ENCODE results near the gene KCNMA1. TPM values are rescaled to one million over a fixed set of nuclear protein-coding genes. Genes with fewer than 3 reads are reported as not detected.

The KCNMA1 gene
- total RNA-seq, 2 experiments from 2014 or later: not detected

GRCh38 chr10:77566236-77566635, 71.4 kb downstream of the KCNMA1 start:
- H3K36me3 Mint-ChIP-seq: no peaks in the 10 kb centered on the region
- POLR2A ChIA-PET: no interaction called here
- H3K9me3 Mint-ChIP-seq: no peaks in the 10 kb centered on the region
- H3K27ac Mint-ChIP-seq: no peak overlapping the region
- intact Hi-C loops (cut with micrococcal nuclease): no loop called here
- H3K4me1 Mint-ChIP-seq (ENCODE audit: low read depth): no peaks in the 10 kb centered on the region
- H3K27me3 Mint-ChIP-seq: peaks cover 10% of the 10 kb centered on the region
- H3K4me3 Mint-ChIP-seq: no peak overlapping the region
- DNase-seq: no peak
- CTCF ChIA-PET: no interaction called here

GRCh38 chr10:77565590-77566023, 72.0 kb downstream of the KCNMA1 start:
- DNase-seq: no peak
- intact Hi-C loops (cut with micrococcal nuclease): no loop called here
- H3K27ac Mint-ChIP-seq: no peak overlapping the region

GRCh38 chr10:77564731-77565589, 72.6 kb downstream of the KCNMA1 start:
- Mint-ChIP-seq H3K4me3 (no peak overlapping the region), H3K27me3 (peaks cover 10% of the 10 kb centered on the region), H3K4me1 (ENCODE audit: low read depth) (no peaks in the 10 kb centered on the region), H3K9me3 (no peaks in the 10 kb centered on the region), H3K27ac (no peak overlapping the region), H3K36me3 (no peaks in the 10 kb centered on the region)
- CTCF ChIA-PET: no interaction called here
- POLR2A ChIA-PET: no interaction called here
- intact Hi-C loops (cut with micrococcal nuclease): no loop called here
- no peak for DNase-seq

More at GRCh38 chr10:77565590-77566023, 72.0 kb downstream of the KCNMA1 start:
- ChIA-PET POLR2A (no interaction called here), CTCF (no interaction called here)
- Mint-ChIP-seq H3K4me3 (no peak overlapping the region), H3K9me3 (no peaks in the 10 kb centered on the region), H3K27me3 (peaks cover 10% of the 10 kb centered on the region), H3K36me3 (no peaks in the 10 kb centered on the region), H3K4me1 (ENCODE audit: low read depth) (no peaks in the 10 kb centered on the region)

- no peaks in the 10 kb centered on the region for H3K36me3 Mint-ChIP-seq
- H3K4me1 Mint-ChIP-seq (ENCODE audit: low read depth): no peaks in the 10 kb centered on the region
- peaks cover 10% of the 10 kb centered on the region for H3K27me3 Mint-ChIP-seq
- no peak overlapping the region for H3K27ac Mint-ChIP-seq
- intact Hi-C loops (cut with micrococcal nuclease): no loop called here
- POLR2A ChIA-PET: no interaction called here
- H3K4me3 Mint-ChIP-seq: no peak overlapping the region
- CTCF ChIA-PET: no interaction called here
- H3K9me3 Mint-ChIP-seq: no peaks in the 10 kb centered on the region
- no peak for DNase-seq
Measured at GRCh38 chr10:77563638-77564270, 73.9 kb downstream of the KCNMA1 start.

- Mint-ChIP-seq H3K36me3 (no peaks in the 10 kb centered on the region), H3K4me3 (no peak overlapping the region), H3K9me3 (no peaks in the 10 kb centered on the region), H3K27ac (no peak overlapping the region), H3K4me1 (ENCODE audit: low read depth) (no peaks in the 10 kb centered on the region), H3K27me3 (peaks cover 10% of the 10 kb centered on the region)
- POLR2A ChIA-PET: no interaction called here
- no peak for DNase-seq
- CTCF ChIA-PET: no interaction called here
- intact Hi-C loops (cut with micrococcal nuclease): no loop called here
Measured at GRCh38 chr10:77562742-77563141, 74.9 kb downstream of the KCNMA1 start.

- intact Hi-C loops (cut with micrococcal nuclease): no loop called here
- Mint-ChIP-seq H3K27me3 (peaks cover 10% of the 10 kb centered on the region), H3K4me3 (no peak overlapping the region), H3K9me3 (no peaks in the 10 kb centered on the region), H3K36me3 (no peaks in the 10 kb centered on the region), H3K27ac (no peak overlapping the region), H3K4me1 (ENCODE audit: low read depth) (no peaks in the 10 kb centered on the region)
- ChIA-PET POLR2A (no interaction called here), CTCF (no interaction called here)
- DNase-seq: no peak
Measured at GRCh38 chr10:77561991-77562390, 75.6 kb downstream of the KCNMA1 start.

- intact Hi-C loops (cut with micrococcal nuclease): no loop called here
- no peak overlapping the region for H3K4me3 Mint-ChIP-seq
- DNase-seq: no peak
- no peaks in the 10 kb centered on the region for H3K4me1 Mint-ChIP-seq (ENCODE audit: low read depth)
- H3K27me3 Mint-ChIP-seq: peaks cover 8% of the 10 kb centered on the region
- no peaks in the 10 kb centered on the region for H3K36me3 Mint-ChIP-seq
- ChIA-PET POLR2A (no interaction called here), CTCF (no interaction called here)
- no peaks in the 10 kb centered on the region for H3K9me3 Mint-ChIP-seq
- H3K27ac Mint-ChIP-seq: no peak overlapping the region
Measured at GRCh38 chr10:77560471-77560870, 77.1 kb downstream of the KCNMA1 start.

GRCh38 chr10:77560052-77560451, 77.6 kb downstream of the KCNMA1 start:
- Mint-ChIP-seq H3K4me3 (no peak overlapping the region), H3K4me1 (ENCODE audit: low read depth) (no peaks in the 10 kb centered on the region), H3K9me3 (no peaks in the 10 kb centered on the region), H3K36me3 (no peaks in the 10 kb centered on the region), H3K27me3 (peaks cover 7% of the 10 kb centered on the region), H3K27ac (no peak overlapping the region)
- intact Hi-C loops (cut with micrococcal nuclease): no loop called here
- ChIA-PET CTCF (no interaction called here), POLR2A (no interaction called here)
- no peak for DNase-seq

- ChIA-PET POLR2A (no interaction called here), CTCF (no interaction called here)
- intact Hi-C loops (cut with micrococcal nuclease): no loop called here
Measured at GRCh38 chr10:77556990-77557601, 80.5 kb downstream of the KCNMA1 start.

GRCh38 chr10:77555591-77556212, 81.9 kb downstream of the KCNMA1 start:
- no peaks in the 10 kb centered on the region for H3K9me3 Mint-ChIP-seq
- ChIA-PET CTCF (no interaction called here), POLR2A (no interaction called here)
- DNase-seq: no peak
- H3K27me3 Mint-ChIP-seq: no peaks in the 10 kb centered on the region
- H3K36me3 Mint-ChIP-seq: no peaks in the 10 kb centered on the region
- H3K27ac Mint-ChIP-seq: no peak overlapping the region
- no peak overlapping the region for H3K4me3 Mint-ChIP-seq
- H3K4me1 Mint-ChIP-seq (ENCODE audit: low read depth): no peaks in the 10 kb centered on the region
- intact Hi-C loops (cut with micrococcal nuclease): no loop called here

More at GRCh38 chr10:77556990-77557601, 80.5 kb downstream of the KCNMA1 start:
- Mint-ChIP-seq H3K9me3 (no peaks in the 10 kb centered on the region), H3K36me3 (no peaks in the 10 kb centered on the region), H3K4me1 (ENCODE audit: low read depth) (no peaks in the 10 kb centered on the region), H3K27me3 (no peaks in the 10 kb centered on the region), H3K4me3 (no peak overlapping the region), H3K27ac (no peak overlapping the region)
- DNase-seq: no peak

- Mint-ChIP-seq H3K4me1 (ENCODE audit: low read depth) (no peaks in the 10 kb centered on the region), H3K27me3 (no peaks in the 10 kb centered on the region), H3K9me3 (no peaks in the 10 kb centered on the region), H3K27ac (no peak overlapping the region), H3K4me3 (no peak overlapping the region), H3K36me3 (no peaks in the 10 kb centered on the region)
- POLR2A ChIA-PET: no interaction called here
- CTCF ChIA-PET: no interaction called here
- DNase-seq: no peak
- intact Hi-C loops (cut with micrococcal nuclease): no loop called here
Measured at GRCh38 chr10:77554996-77555397, 82.6 kb downstream of the KCNMA1 start.

GRCh38 chr10:77553966-77554365, 83.6 kb downstream of the KCNMA1 start:
- Mint-ChIP-seq H3K9me3 (no peaks in the 10 kb centered on the region), H3K36me3 (no peaks in the 10 kb centered on the region), H3K4me3 (no peak overlapping the region), H3K27me3 (no peaks in the 10 kb centered on the region), H3K4me1 (ENCODE audit: low read depth) (no peaks in the 10 kb centered on the region), H3K27ac (no peak overlapping the region)
- ChIA-PET CTCF (interaction anchor here (0.6 kb wide), 1 partner anchor 10 kb away, joined by 3 read pairs; no protein-coding TSS in a partner anchor), POLR2A (no interaction called here)
- DNase-seq: no peak
- intact Hi-C loops (cut with micrococcal nuclease): no loop called here

Measured in activated CD4-positive, alpha-beta memory T cell treated with anti-CD3 and anti-CD28 coated beads for 36 hours (primary cell).